Measurements from ENCODE around the gene MAML2. TPM values are rescaled to one million over a fixed set of nuclear protein-coding genes. Genes with fewer than 3 reads are reported as not detected.

Gene MAML2
- total RNA-seq, 4 donors from 2014 or later: 20.0 to 33.7 (median 23.2) TPM

- 89% methylated on average over 5 of the region's 5 CpGs for WGBS
- Histone ChIP-seq H3K4me1 (peaks cover 39 to 54% (median 43%) of the 10 kb centered on the region in 4 donors), H3K9me3 (no peaks in the 10 kb centered on the region), H3K4me3 (no peak overlapping the region), H3K27me3 (no peaks in the 10 kb centered on the region), H3K36me3 (peaks cover 0 to 6% (median 0%) of the 10 kb centered on the region in 4 donors), H3K27ac (replicated peaks in 1 of 4) (no peak overlapping the region)
- DNase-seq (ENCODE audit: extremely low spot score): no peak
- intact Hi-C loops (cut with DNase I): no loop called here
- TF ChIP-seq POLR2A (IDR thresholded peaks at IDR 0.05; ENCODE audit: low read depth) (no peak), EP300 (IDR thresholded peaks at IDR 0.05) (no peak), CTCF (IDR thresholded peaks at IDR 0.05) (no peak), POLR2AphosphoS5 (IDR thresholded peaks at IDR 0.05) (no peak)
These were observed 21.9 kb downstream of the MAML2 start for GRCh38 chr11:96321091-96321490.

- intact Hi-C loops (cut with DNase I): no loop called here
These were observed 22.9 kb downstream of the MAML2 start for GRCh38 chr11:96319898-96320656.

GRCh38 chr11:96318850-96319249 is 24.1 kb downstream of the MAML2 start:
- peaks cover 0 to 6% (median 0%) of the 10 kb centered on the region in 4 donors for H3K36me3 ChIP-seq
- DNase-seq (ENCODE audit: extremely low spot score): no peak
- TF ChIP-seq EP300 (IDR thresholded peaks at IDR 0.05): no peak
- TF ChIP-seq POLR2AphosphoS5 (IDR thresholded peaks at IDR 0.05): no peak
- no peaks in the 10 kb centered on the region for H3K9me3 ChIP-seq
- H3K27me3 ChIP-seq: no peaks in the 10 kb centered on the region
- no peak overlapping the region for H3K27ac ChIP-seq (replicated peaks in 1 of 4)
- H3K4me3 ChIP-seq: no peak overlapping the region
- H3K4me1 ChIP-seq: peaks cover 45 to 60% (median 51%) of the 10 kb centered on the region in 4 donors
- 95% methylated on average over 3 of the region's 3 CpGs for WGBS
- intact Hi-C loops (cut with DNase I): no loop called here

More at GRCh38 chr11:96319898-96320656, 22.9 kb downstream of the MAML2 start:
- no peak for DNase-seq (ENCODE audit: extremely low spot score)
- Histone ChIP-seq H3K27me3 (no peaks in the 10 kb centered on the region), H3K4me3 (no peak overlapping the region), H3K36me3 (peaks cover 0 to 6% (median 0%) of the 10 kb centered on the region in 4 donors), H3K27ac (replicated peaks in 1 of 4) (no peak overlapping the region), H3K4me1 (peaks cover 41 to 56% (median 46%) of the 10 kb centered on the region in 4 donors), H3K9me3 (no peaks in the 10 kb centered on the region)
- TF ChIP-seq POLR2A (IDR thresholded peaks at IDR 0.05; ENCODE audit: low read depth) (no peak), CTCF (IDR thresholded peaks at IDR 0.05) (no peak), EP300 (IDR thresholded peaks at IDR 0.05) (no peak), POLR2AphosphoS5 (IDR thresholded peaks at IDR 0.05) (no peak)
- WGBS: 91% methylated on average over 2 of the region's 2 CpGs

GRCh38 chr11:96318399-96318798 is 24.6 kb downstream of the MAML2 start:
- 83% methylated on average over 1 of the region's 1 CpG for WGBS
- Histone ChIP-seq H3K27me3 (no peaks in the 10 kb centered on the region), H3K36me3 (peaks cover 0 to 6% (median 0%) of the 10 kb centered on the region in 4 donors), H3K9me3 (no peaks in the 10 kb centered on the region), H3K4me1 (peaks cover 49 to 64% (median 56%) of the 10 kb centered on the region in 4 donors), H3K27ac (replicated peaks in 1 of 4) (no peak overlapping the region), H3K4me3 (no peak overlapping the region)
- TF ChIP-seq EP300 (IDR thresholded peaks at IDR 0.05) (no peak), POLR2AphosphoS5 (IDR thresholded peaks at IDR 0.05) (no peak), POLR2A (IDR thresholded peaks at IDR 0.05; ENCODE audit: low read depth) (no peak), CTCF (IDR thresholded peaks at IDR 0.05) (no peak)
- intact Hi-C loops (cut with DNase I): no loop called here
- no peak for DNase-seq (ENCODE audit: extremely low spot score)

- WGBS: 94% methylated on average over 2 of the region's 2 CpGs
- intact Hi-C loops (cut with DNase I): no loop called here
- H3K27ac ChIP-seq (replicated peaks in 1 of 4): no peak overlapping the region
These were observed 25.0 kb downstream of the MAML2 start for GRCh38 chr11:96317985-96318384.

More at GRCh38 chr11:96317985-96318384, 25.0 kb downstream of the MAML2 start:
- Histone ChIP-seq H3K27me3 (no peaks in the 10 kb centered on the region), H3K9me3 (no peaks in the 10 kb centered on the region), H3K4me3 (no peak overlapping the region), H3K4me1 (peaks cover 52 to 69% (median 60%) of the 10 kb centered on the region in 4 donors), H3K36me3 (peaks cover 0 to 6% (median 0%) of the 10 kb centered on the region in 4 donors)
- no peak for TF ChIP-seq CTCF (IDR thresholded peaks at IDR 0.05)
- no peak for TF ChIP-seq POLR2A (IDR thresholded peaks at IDR 0.05; ENCODE audit: low read depth)
- no peak for TF ChIP-seq EP300 (IDR thresholded peaks at IDR 0.05)
- no peak for TF ChIP-seq POLR2AphosphoS5 (IDR thresholded peaks at IDR 0.05)
- no peak for DNase-seq (ENCODE audit: extremely low spot score)

Measured in esophagus muscularis mucosa (tissue), 4 donors.